ENCODE measurements around the gene SHB. TPM values are rescaled to one million over a fixed set of nuclear protein-coding genes. Genes with fewer than 3 reads are reported as not detected.

SHB gene
- total RNA-seq, 1 donor from 2014 or later, result 16.7 TPM

DNA sequence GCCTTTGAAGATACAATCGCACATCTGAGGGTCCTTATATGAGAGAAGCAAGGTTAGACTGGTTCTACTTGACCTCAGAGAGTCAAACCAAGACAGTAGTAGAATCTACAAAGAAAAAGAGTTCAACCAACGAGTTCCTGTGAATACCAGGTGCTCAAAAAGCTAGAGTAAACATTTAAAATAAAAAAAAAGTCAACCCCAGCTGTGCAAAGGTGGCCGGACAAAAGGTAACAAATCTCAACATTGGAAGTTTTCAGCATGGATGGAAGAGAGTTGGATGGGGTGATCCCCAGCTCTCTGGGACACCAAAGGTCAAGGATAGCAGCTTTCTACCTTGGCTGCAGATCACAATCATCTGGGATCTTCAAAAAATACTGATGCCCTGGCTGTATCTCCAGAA lies 14.4 kb downstream of the SHB start:
- H3K27ac Mint-ChIP-seq (ENCODE audit: unreplicated experiment), result no peak overlapping the region
- no peak for DNase-seq (ENCODE audit: extremely low spot score, unreplicated experiment)
- H3K36me3 Mint-ChIP-seq (ENCODE audit: unreplicated experiment), result peaks cover 12% of the 10 kb centered on the region
- peaks cover 30% of the 10 kb centered on the region for H3K4me1 Mint-ChIP-seq (ENCODE audit: unreplicated experiment)
- no peaks in the 10 kb centered on the region for H3K27me3 Mint-ChIP-seq (ENCODE audit: unreplicated experiment)
- H3K9me3 Mint-ChIP-seq (ENCODE audit: unreplicated experiment), result no peaks in the 10 kb centered on the region
- TF ChIP-seq, protein P1, sequence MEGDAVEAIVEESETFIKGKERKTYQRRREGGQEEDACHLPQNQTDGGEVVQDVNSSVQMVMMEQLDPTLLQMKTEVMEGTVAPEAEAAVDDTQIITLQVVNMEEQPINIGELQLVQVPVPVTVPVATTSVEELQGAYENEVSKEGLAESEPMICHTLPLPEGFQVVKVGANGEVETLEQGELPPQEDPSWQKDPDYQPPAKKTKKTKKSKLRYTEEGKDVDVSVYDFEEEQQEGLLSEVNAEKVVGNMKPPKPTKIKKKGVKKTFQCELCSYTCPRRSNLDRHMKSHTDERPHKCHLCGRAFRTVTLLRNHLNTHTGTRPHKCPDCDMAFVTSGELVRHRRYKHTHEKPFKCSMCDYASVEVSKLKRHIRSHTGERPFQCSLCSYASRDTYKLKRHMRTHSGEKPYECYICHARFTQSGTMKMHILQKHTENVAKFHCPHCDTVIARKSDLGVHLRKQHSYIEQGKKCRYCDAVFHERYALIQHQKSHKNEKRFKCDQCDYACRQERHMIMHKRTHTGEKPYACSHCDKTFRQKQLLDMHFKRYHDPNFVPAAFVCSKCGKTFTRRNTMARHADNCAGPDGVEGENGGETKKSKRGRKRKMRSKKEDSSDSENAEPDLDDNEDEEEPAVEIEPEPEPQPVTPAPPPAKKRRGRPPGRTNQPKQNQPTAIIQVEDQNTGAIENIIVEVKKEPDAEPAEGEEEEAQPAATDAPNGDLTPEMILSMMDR (IDR thresholded peaks at IDR 0.05), result no peak
- no peak overlapping the region for H3K4me3 Mint-ChIP-seq (ENCODE audit: unreplicated experiment)

DNA sequence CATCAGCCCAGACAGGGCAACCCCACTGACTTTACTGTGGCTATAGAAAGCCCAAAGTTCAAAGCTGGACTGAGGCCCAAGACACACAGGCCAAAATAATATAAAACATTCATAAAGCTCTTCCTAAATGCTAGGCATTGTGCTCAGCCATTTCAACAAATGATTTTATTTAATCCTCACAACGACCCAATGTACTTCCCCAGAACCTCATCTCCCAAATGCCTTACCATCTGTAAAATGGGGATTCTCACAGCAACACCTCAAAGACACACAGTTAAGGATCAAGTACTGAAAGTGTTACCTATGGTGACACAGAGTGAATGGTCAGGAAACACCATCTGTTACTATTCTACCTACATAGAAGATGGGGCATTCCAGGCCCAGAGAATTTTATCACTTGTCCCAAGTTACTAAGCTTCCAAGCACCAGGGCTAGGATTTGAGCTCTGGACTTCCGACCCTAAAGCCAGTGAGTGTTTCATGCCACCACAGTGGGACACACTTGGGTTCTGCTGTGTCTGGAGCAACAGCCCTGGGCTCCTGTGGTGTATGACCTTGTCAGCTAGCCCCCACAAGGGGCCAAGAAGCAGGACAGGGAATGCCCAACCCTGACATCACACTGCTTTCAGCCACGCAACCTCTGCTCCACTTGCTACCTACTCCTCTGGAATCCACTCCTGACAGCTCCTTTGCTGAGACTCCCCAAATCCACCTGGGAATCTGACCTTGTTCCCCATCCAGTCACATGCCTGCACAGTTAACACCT lies 15.1 kb downstream of the SHB start:
- Mint-ChIP-seq H3K4me1 (ENCODE audit: unreplicated experiment) (peaks cover 25% of the 10 kb centered on the region), H3K36me3 (ENCODE audit: unreplicated experiment) (peaks cover 7% of the 10 kb centered on the region), H3K27me3 (ENCODE audit: unreplicated experiment) (no peaks in the 10 kb centered on the region), H3K9me3 (ENCODE audit: unreplicated experiment) (no peaks in the 10 kb centered on the region), H3K4me3 (ENCODE audit: unreplicated experiment) (no peak overlapping the region), H3K27ac (ENCODE audit: unreplicated experiment) (no peak overlapping the region)
- DNase-seq (ENCODE audit: extremely low spot score, unreplicated experiment), result no peak
- TF ChIP-seq, protein P1 (IDR thresholded peaks at IDR 0.05), result no peak

DNA sequence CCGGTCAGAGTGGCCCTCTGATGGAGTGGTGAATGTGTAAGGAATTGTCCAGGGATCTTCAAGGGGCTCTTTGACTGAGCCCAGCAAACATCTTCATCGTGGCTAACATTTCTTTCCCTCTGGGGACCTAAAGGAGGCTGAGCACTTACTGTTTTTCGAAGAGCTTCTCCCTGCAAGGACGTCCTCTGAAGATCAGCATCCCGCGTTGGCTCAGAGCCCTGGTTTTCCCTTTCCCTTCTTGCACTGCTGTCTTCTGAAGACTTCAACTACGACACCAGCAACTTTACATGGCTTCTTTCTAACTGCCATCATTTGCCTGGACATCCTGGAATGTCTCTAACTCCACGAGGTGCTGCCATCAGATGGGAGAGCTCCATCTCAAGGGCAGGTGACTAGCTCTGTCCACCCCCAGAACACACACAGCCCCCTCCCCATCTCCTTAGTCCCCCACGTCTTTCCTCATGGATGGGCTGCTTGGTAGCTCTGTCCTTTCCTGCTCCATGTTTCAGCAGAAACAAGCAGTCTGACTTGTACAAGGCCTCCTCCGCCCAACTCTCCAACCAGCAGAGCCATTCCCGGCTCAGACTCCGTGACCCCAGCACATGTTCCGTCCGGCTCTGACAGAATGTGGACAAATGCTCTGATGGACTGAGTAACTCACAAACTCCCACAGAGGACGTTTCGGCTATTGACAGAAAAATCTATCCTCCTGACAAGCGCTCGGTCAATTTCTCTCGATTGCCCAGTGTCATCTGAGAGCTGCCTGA lies 17.1 kb downstream of the SHB start:
- TF ChIP-seq, protein P1 (IDR thresholded peaks at IDR 0.05), result no peak
- H3K36me3 Mint-ChIP-seq (ENCODE audit: unreplicated experiment), result peaks cover 2% of the 10 kb centered on the region
- H3K27me3 Mint-ChIP-seq (ENCODE audit: unreplicated experiment), result no peaks in the 10 kb centered on the region
- H3K4me3 Mint-ChIP-seq (ENCODE audit: unreplicated experiment), result no peak overlapping the region
- H3K4me1 Mint-ChIP-seq (ENCODE audit: unreplicated experiment), result peaks cover 25% of the 10 kb centered on the region
- H3K9me3 Mint-ChIP-seq (ENCODE audit: unreplicated experiment), result no peaks in the 10 kb centered on the region
- H3K27ac Mint-ChIP-seq (ENCODE audit: unreplicated experiment), result no peak overlapping the region
- DNase-seq (ENCODE audit: extremely low spot score, unreplicated experiment), result no peak

GRCh38 chr9:38048316-38048969 lies 20.6 kb downstream of the SHB start:
- Mint-ChIP-seq H3K27ac (ENCODE audit: unreplicated experiment) (peak overlapping the region; percentile 88), H3K27me3 (ENCODE audit: unreplicated experiment) (no peaks in the 10 kb centered on the region), H3K4me3 (ENCODE audit: unreplicated experiment) (peak overlapping the region; percentile 6), H3K36me3 (ENCODE audit: unreplicated experiment) (peaks cover 2% of the 10 kb centered on the region), H3K9me3 (ENCODE audit: unreplicated experiment) (no peaks in the 10 kb centered on the region), H3K4me1 (ENCODE audit: unreplicated experiment) (peaks cover 37% of the 10 kb centered on the region)
- TF ChIP-seq, protein P1 (IDR thresholded peaks at IDR 0.05), result no peak
- no peak for DNase-seq (ENCODE audit: extremely low spot score, unreplicated experiment)

Data from osteocyte (in vitro differentiated cells).